ENCODE data around the gene DGKI.

Gene DGKI

GRCh38 chr7:137789215-137789882, 57.4 kb downstream of the DGKI start:
- DNase-seq (ENCODE audit: low read depth): no peak

GRCh38 chr7:137787301-137787976, 59.3 kb downstream of the DGKI start:
- no peak for DNase-seq (ENCODE audit: low read depth)

- DNase-seq (ENCODE audit: low read depth): no peak
Measured at GRCh38 chr7:137778511-137778910, 68.3 kb downstream of the DGKI start.

GRCh38 chr7:137774793-137775201, 72.0 kb downstream of the DGKI start:
- DNase-seq (ENCODE audit: low read depth): no peak

GRCh38 chr7:137772748-137773147, 74.0 kb downstream of the DGKI start:
- DNase-seq (ENCODE audit: low read depth): no peak

- DNase-seq (ENCODE audit: low read depth): no peak
Measured at GRCh38 chr7:137772316-137772715, 74.5 kb downstream of the DGKI start.

- DNase-seq (ENCODE audit: low read depth): no peak
Measured at GRCh38 chr7:137771679-137772078, 75.1 kb downstream of the DGKI start.

GRCh38 chr7:137771273-137771672, 75.5 kb downstream of the DGKI start:
- no peak for DNase-seq (ENCODE audit: low read depth)

GRCh38 chr7:137768366-137768765, 78.4 kb downstream of the DGKI start:
- DNase-seq (ENCODE audit: low read depth): no peak

GRCh38 chr7:137762334-137762733, 84.4 kb downstream of the DGKI start:
- DNase-seq (ENCODE audit: low read depth): no peak

GRCh38 chr7:137760111-137760510, 86.7 kb downstream of the DGKI start:
- no peak for DNase-seq (ENCODE audit: low read depth)

- no peak for DNase-seq (ENCODE audit: low read depth)
Measured at GRCh38 chr7:137757146-137757925, 89.4 kb downstream of the DGKI start.

GRCh38 chr7:137755846-137756651, 90.7 kb downstream of the DGKI start:
- no peak for DNase-seq (ENCODE audit: low read depth)

GRCh38 chr7:137755427-137755826, 91.3 kb downstream of the DGKI start:
- DNase-seq (ENCODE audit: low read depth): no peak

GRCh38 chr7:137753948-137754851, 92.6 kb downstream of the DGKI start:
- DNase-seq (ENCODE audit: low read depth): no peak

GRCh38 chr7:137753575-137753947, 93.2 kb downstream of the DGKI start:
- DNase-seq (ENCODE audit: low read depth): no peak

GRCh38 chr7:137753067-137753466, 93.7 kb downstream of the DGKI start:
- no peak for DNase-seq (ENCODE audit: low read depth)

GRCh38 chr7:137751361-137752009, 95.3 kb downstream of the DGKI start:
- DNase-seq (ENCODE audit: low read depth): no peak

GRCh38 chr7:137747359-137748031, 99.3 kb downstream of the DGKI start:
- DNase-seq (ENCODE audit: low read depth): no peak

- DNase-seq (ENCODE audit: low read depth): no peak
Measured at GRCh38 chr7:137743021-137743420, 103.8 kb downstream of the DGKI start.

All from T follicular helper cell (primary cell).